ENCODE measurements around the gene CARM1.

- TF ChIP-seq CTCF (conservative IDR thresholded peaks at IDR 0.05) (no peak), EZH2 (IDR thresholded peaks at IDR 0.05; ENCODE audit: low read depth) (no peak)
These were observed 17.1 kb downstream of the CARM1 start for GRCh38 chr19:10888421-10888866.
